B cell (primary cell): ENCODE results near the gene NPIPA1. TPM values are rescaled to one million over a fixed set of nuclear protein-coding genes. Genes with fewer than 3 reads are reported as not detected.
A peak's percentile ranks its signal among the peaks of the same experiment; 100 is the strongest.
"Not testable (repeated sequence)": the region's sequence is repeated elsewhere in the genome, so short reads cannot be mapped to it uniquely, and the experiment has no call there.

Source experiments
- ATAC-seq: fragments of 200-7000 bp; cut with Tn5 transposase; one replicate; pipeline ENCODE4 v1.10.0; 2021; ENCODE audit warnings: low read depth, mild to moderate bottlenecking, moderate number of reproducible peaks, moderate library complexity
- CTCF ChIA-PET: fragments of 350-600 bp; sonication (Branson Sonifier 250); formaldehyde crosslinking; loops from one replicate; lab custom pipeline; 2021; ENCODE audit warnings: antibody characterized with exemption, inconsistent platforms; lab: Charles Lee
- POLR2A ChIA-PET: fragments of 350-600 bp; sonication (Branson Sonifier 250); formaldehyde crosslinking; loops from one replicate; lab custom pipeline; 2021; ENCODE audit warnings: antibody characterized with exemption; lab: Charles Lee
- DNase-seq: peaks from one replicate; pipeline ENCODE4 v3.0.0; 2013
- H2AFZ ChIP-seq: 2 replicates; pipeline ENCODE4 v1.6.1; 2012; ENCODE audit warnings: mild to moderate bottlenecking, low read depth, low read length; ENCODE audit not compliant: insufficient read depth, poor library complexity, severe bottlenecking
- H3K27ac ChIP-seq, 2 donors: 1 replicate in 1 of 2; 2 replicates in 1 of 2; pipeline ENCODE4 v1.5.1; 2012 to 2013; ENCODE audit warnings: low read length in 2 of 2, mild to moderate bottlenecking in 2 of 2, moderate library complexity in 1 of 2
- H3K27me3 ChIP-seq, 4 experiments: fragments of 200-600 bp in 1 of 4; sonication (generic) in 1 of 4; replicated peaks in 1 of 4; 1 replicate in 2 of 4; 2 replicates in 2 of 4; pipeline versions ENCODE4 v1.6.1 to v1.7.0; 2013 to 2016; ENCODE audit warnings: low read length in 3 of 4, mild to moderate bottlenecking in 2 of 4, mixed read lengths in 1 of 4, moderate library complexity in 1 of 4; ENCODE audit not compliant: insufficient read depth in 4 of 4, control insufficient read depth in 3 of 4; ENCODE audit errors: control extremely low read depth in 1 of 4
- H3K36me3 ChIP-seq, 2 experiments: replicated peaks in 1 of 2; 1 replicate in 1 of 2; 2 replicates in 1 of 2; pipeline versions ENCODE4 v1.6.1 to v1.7.1; 2013; ENCODE audit warnings: low read length in 1 of 2; ENCODE audit not compliant: insufficient read depth in 2 of 2, control insufficient read depth in 1 of 2; ENCODE audit errors: control extremely low read depth in 1 of 2, extremely low read depth in 1 of 2
- H3K4me1 ChIP-seq, 2 donors: fragments of 200-600 bp in 1 of 2; sonication (generic) in 1 of 2; 1 replicate in 1 of 2; 2 replicates in 1 of 2; pipeline versions ENCODE4 v1.5.1 to v1.6.1; 2013 to 2017; ENCODE audit warnings: low read length in 2 of 2; ENCODE audit not compliant: control insufficient read depth in 2 of 2, insufficient read depth in 2 of 2
- H3K4me2 ChIP-seq: replicated peaks from 2 replicates; pipeline ENCODE3; 2012; ENCODE audit warnings: mild to moderate bottlenecking, low read depth, low read length; ENCODE audit not compliant: poor library complexity, severe bottlenecking
- H3K4me3 ChIP-seq, 5 experiments: fragments of 200-600 bp in 1 of 5; sonication (generic) in 1 of 5; 1 replicate in 3 of 5; 2 replicates in 2 of 5; pipeline versions ENCODE4 v1.5.1 to v1.7.0; 2011 to 2016; ENCODE audit warnings: low read length in 4 of 5, mild to moderate bottlenecking in 4 of 5, low read depth in 2 of 5, control low read depth in 1 of 5, moderate library complexity in 1 of 5; ENCODE audit not compliant: insufficient read depth in 1 of 5; ENCODE audit errors: control extremely low read depth in 1 of 5, extremely low read depth in 1 of 5
- H3K79me2 ChIP-seq: fragments of 200-600 bp; sonication (generic); one replicate; pipeline ENCODE4 v1.6.0; 2016; ENCODE audit warnings: low read length; ENCODE audit not compliant: control insufficient read depth, insufficient read depth
- H3K9ac ChIP-seq: fragments of 200-600 bp; sonication (generic); 2 replicates; pipeline ENCODE4 v1.6.1; 2017; ENCODE audit warnings: mild to moderate bottlenecking, low read length, moderate library complexity
- H3K9me3 ChIP-seq, 3 donors: one replicate each; pipeline versions ENCODE4 v1.6.1 to v1.7.1; 2013; ENCODE audit warnings: low read length in 2 of 3; ENCODE audit not compliant: control insufficient read depth in 2 of 3, insufficient read depth in 1 of 3; ENCODE audit errors: control extremely low read depth in 1 of 3
- H4K20me1 ChIP-seq: 2 replicates; pipeline ENCODE4 v1.6.0; 2012; ENCODE audit warnings: mild to moderate bottlenecking, low read length; ENCODE audit not compliant: insufficient read depth, control insufficient read depth, poor library complexity, severe bottlenecking
- H3K27ac Mint-ChIP-seq: one replicate; pipeline ENCODE4 v1.8.0; 2021; ENCODE audit warnings: mixed read lengths
- H3K27me3 Mint-ChIP-seq: one replicate; pipeline ENCODE4 v1.8.0; 2021; ENCODE audit warnings: mixed read lengths
- H3K4me1 Mint-ChIP-seq: one replicate; pipeline ENCODE4 v1.8.0; 2021; ENCODE audit warnings: mixed read lengths
- H3K4me3 Mint-ChIP-seq: one replicate; pipeline ENCODE4 v1.8.0; 2021; ENCODE audit warnings: mixed read lengths
- H3K9me3 Mint-ChIP-seq: one replicate; pipeline ENCODE4 v1.8.0; 2022; ENCODE audit warnings: mixed read lengths; ENCODE audit not compliant: insufficient read depth
- WGBS: methylation state at CpG from one replicate; pipeline ENCODE4 v1.1.5; 2013; ENCODE audit warnings: missing lambda C conversion rate; ENCODE audit not compliant: insufficient coverage; 5-methylcytosine and 5-hydroxymethylcytosine counted together
- intact Hi-C: fragments of 100-400 bp; cut with micrococcal nuclease; formaldehyde crosslinking; loops from one replicate; pipeline ENCODE4 v1.10.0; 2022
- polyA plus RNA-seq: library from polyadenylated mRNA; depleted of rRNA; stranded (reverse); fragments of >200 nt; gene quantifications from 2 replicates; pipeline ENCODE4 v1.2.3, GENCODE V29; 2012
- total RNA-seq, 2 donors: library from RNA; stranded (reverse); fragments of 120-200 nt in 1 of 2; gene quantifications; 1 replicate in 1 of 2; 2 replicates in 1 of 2; pipeline versions ENCODE4 v1.2.3 to v1.2.4, GENCODE V29; 2013 to 2022

The NPIPA1 gene
- total and polyA plus RNA-seq, 2 donors (not counting 1 experiment from before 2014, with no cell fraction given): 97.9 to 171 TPM

DNA sequence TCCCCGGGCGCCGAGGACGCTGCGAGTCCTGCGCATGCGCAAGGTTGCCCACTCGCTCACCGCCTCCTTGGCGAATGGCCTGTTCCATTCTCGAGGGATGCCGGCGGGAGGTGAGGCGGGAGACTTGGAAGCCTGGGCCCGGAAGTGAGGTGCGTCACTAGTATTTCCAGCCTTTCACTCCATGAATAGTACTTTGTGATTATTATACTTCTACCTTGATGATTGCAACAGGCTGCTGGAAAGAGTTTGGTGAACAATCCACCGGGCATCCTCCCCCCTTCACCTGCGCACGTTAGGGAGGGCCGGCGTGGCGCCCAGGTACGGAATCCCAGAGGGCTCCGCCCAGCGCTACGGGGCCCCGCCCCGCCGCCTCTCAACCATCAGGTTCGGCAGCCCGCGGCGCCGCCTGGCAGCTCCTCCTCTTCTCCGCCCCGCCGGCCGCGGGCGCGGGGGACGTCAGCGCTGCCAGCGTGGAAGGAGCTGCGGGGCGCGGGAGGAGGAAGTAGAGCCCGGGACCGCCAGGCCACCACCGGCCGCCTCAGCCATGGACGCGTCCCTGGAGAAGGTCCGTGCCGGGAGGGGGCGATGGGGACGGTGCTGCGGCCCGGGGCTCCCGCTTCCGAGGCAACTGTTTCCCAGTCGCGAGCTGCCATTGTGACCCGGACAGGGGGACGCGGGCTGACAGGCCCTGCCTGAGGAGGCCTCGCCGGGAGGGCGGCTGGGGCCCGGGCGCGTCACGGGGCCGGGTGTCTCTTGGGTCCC lies 37.6 kb downstream of the NPIPA1 start, which contains the start of gene PDXDC1:
Gene PDXDC1, plus strand, starts transcription at position 371 of the 762 bp plus-strand sequence. Its CDS starts 174 bp downstream, at position 545.
- POLR2A ChIA-PET, H3K9me3 Mint-ChIP-seq: not testable (repeated sequence)

DNA sequence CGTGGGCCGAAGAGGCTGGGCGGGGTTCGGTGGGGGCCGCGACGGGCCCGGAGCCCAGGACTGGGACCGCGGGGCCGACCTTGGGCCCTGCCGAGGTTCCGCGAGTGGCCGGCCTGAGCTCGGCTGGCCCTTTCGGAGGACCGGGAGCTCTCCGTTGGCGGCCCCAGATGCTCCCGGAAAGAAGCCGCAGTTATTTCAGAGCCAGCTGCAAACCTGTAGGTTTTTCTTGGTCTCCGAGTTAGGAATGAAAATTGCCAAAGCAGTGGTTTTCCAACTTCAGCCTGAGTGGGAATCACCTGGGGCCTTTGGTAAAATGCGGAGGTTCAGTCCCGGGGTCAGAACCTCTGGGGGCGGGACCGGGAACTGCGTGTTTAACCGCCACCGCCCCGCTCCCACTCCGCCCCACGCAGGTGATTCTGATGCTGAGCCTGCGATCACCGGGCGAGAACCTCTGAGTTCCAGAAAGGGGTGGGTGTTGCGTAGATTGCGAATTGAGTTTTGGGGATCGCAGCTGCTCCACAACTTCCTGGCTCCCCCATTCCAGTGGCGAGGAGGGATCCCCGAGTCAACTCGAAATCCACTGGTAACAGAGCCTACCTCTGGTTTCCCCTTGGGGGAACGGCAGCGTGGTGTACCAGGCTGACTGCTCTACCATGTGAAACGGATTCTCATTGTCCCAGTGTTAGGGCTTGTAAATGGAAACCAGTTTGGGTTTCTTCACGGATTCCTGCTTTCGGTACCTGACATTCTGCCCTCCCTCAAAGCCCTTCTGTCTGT lies 38.4 kb downstream of the NPIPA1 start:
- Mint-ChIP-seq H3K4me1 (peaks cover 24% of the 10 kb centered on the region), H3K27ac (peak overlapping the region; percentile 89), H3K4me3 (peak overlapping the region; percentile 94)
- DNase-seq (peak; percentile 77), ATAC-seq (peak; percentile 9)
- H3K27ac ChIP-seq: peak overlapping the region; percentile 78 to 88
- H3K9me3 ChIP-seq, H3K36me3 ChIP-seq, POLR2A ChIA-PET, CTCF ChIA-PET, H3K27me3 ChIP-seq, H3K27me3 Mint-ChIP-seq, H3K9me3 Mint-ChIP-seq: not testable (repeated sequence)
- H3K4me2 ChIP-seq: peak overlapping the region; percentile 70
- H3K79me2 ChIP-seq: peaks cover 42% of the 10 kb centered on the region
- 0% methylated on average over 10 of the region's 47 CpGs for WGBS
- H3K9ac ChIP-seq: peak overlapping the region; percentile 85
- H3K4me1 ChIP-seq: peaks cover 8 to 18% of the 10 kb centered on the region in 2 donors
- intact Hi-C loops: loop anchor here (5.0 kb wide), 1 partner anchor 47 kb away; no protein-coding TSS in a partner anchor
- H4K20me1 ChIP-seq: peaks cover 34% of the 10 kb centered on the region
- peak overlapping the region; percentile 76 for H2AFZ ChIP-seq
- peak overlapping the region in 4 of 5 experiments; percentile 73 to 84 (median 82) for H3K4me3 ChIP-seq

More for the DNA sequence above, 37.6 kb downstream of the NPIPA1 start, which contains the start of gene PDXDC1:
- Mint-ChIP-seq H3K27ac (peak within 1 kb of the TSS; percentile 93), H3K4me1 (peaks cover 23% of the 10 kb centered on the region), H3K4me3 (peak within 1 kb of the TSS; percentile 94)
- WGBS: under 1% methylated on average over 47 of the region's 74 CpGs
- H3K36me3 ChIP-seq, CTCF ChIA-PET, H3K27me3 Mint-ChIP-seq, H3K27me3 ChIP-seq, H3K9me3 ChIP-seq: not testable (repeated sequence)
- H2AFZ ChIP-seq: peak within 1 kb of the TSS; percentile 76
- DNase-seq: peak; percentile 99
- H4K20me1 ChIP-seq: peaks cover 27% of the 10 kb centered on the region
- peaks cover 34% of the 10 kb centered on the region for H3K79me2 ChIP-seq
- intact Hi-C loops: loop anchor here (5.0 kb wide), 1 partner anchor 47 kb away; no protein-coding TSS in a partner anchor
- H3K9ac ChIP-seq: peak within 1 kb of the TSS; percentile 85
- H3K27ac ChIP-seq: peak within 1 kb of the TSS; percentile 78 to 88
- peak within 1 kb of the TSS; percentile 72 to 84 (median 81) for H3K4me3 ChIP-seq
- H3K4me1 ChIP-seq: peaks cover 8 to 18% of the 10 kb centered on the region in 2 donors
- peak within 1 kb of the TSS; percentile 70 for H3K4me2 ChIP-seq
- ATAC-seq: peak; percentile 94

DNA sequence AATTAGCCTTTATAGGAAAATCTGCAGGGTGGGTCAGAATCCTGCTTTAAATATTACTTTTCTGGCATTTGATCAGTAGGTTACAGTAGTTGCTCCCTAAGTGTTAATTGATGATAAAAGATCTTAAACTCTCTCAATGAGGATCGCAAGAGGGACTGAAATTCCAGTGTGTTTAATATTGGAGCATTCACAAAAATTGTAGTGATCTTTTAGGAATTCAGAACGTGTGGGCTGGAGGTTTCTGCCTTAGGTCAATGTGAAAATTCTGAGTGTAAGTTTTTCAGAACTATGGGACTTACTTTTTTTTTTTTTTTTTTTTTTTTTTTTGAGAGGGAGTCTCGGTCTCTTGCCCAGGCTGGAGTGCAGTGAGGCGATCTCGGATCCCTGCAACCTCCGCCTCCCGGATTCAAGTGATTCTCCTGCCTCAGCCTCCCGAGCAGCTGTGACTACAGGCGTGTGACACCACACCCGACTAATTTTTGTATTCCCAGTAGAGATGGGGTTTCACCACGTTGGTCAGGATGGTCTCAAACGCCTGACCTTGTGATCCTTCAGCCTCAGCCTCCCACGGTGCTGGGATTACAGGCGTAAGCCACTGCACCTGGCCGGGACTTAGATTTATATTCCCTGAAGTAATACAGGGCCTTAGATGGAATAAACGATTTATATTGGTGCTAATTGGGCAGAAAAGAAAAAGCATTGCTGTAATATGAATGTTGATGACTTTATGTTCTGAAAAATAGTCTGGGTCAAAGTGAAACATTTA lies 39.9 kb downstream of the NPIPA1 start:
- H3K4me3 Mint-ChIP-seq: peak overlapping the region; percentile 48
- peaks cover 45% of the 10 kb centered on the region for H4K20me1 ChIP-seq
- ATAC-seq, CTCF ChIA-PET, H3K36me3 ChIP-seq, H3K27ac Mint-ChIP-seq, H3K27me3 Mint-ChIP-seq, H3K27me3 ChIP-seq, H3K9ac ChIP-seq, H3K9me3 Mint-ChIP-seq, H3K4me3 ChIP-seq, H3K27ac ChIP-seq, DNase-seq, H2AFZ ChIP-seq, H3K9me3 ChIP-seq, POLR2A ChIA-PET, H3K4me2 ChIP-seq: not testable (repeated sequence)
- H3K79me2 ChIP-seq: peaks cover 57% of the 10 kb centered on the region
- H3K4me1 ChIP-seq: peaks cover 8 to 18% of the 10 kb centered on the region in 2 donors
- intact Hi-C loops: loop anchor here (5.0 kb wide), 1 partner anchor 45 kb away; no protein-coding TSS in a partner anchor
- 58% methylated on average over 3 of the region's 16 CpGs for WGBS
- H3K4me1 Mint-ChIP-seq: peaks cover 36% of the 10 kb centered on the region
